Measurements from ENCODE around the gene CYB561A3.

Gene CYB561A3

GRCh38 chr11:61343792-61344745, 17.6 kb downstream of the CYB561A3 start:
- DNase-seq, result no peak

GRCh38 chr11:61342207-61342803, 19.4 kb downstream of the CYB561A3 start:
- DNase-seq, result no peak

DNA sequence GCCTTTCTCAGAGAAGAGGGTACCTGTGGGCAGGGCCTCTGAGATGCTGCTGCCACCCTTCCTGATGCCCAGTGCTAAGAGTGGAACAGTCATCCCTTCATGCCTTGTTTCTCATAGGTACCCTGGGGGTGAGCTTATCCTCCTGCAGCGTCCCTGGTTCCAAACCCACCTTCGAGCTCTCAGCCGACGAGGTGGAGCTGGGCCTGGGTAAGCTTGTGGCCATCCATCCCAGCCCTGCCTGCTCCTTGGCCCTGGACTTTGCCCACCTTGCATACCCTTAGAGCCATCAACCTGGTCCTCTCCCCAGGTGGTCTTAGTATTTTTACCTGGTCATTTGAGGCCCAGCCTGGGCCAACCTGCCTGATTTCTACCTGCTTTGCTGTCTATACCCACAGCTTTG, 20.0 kb downstream of the CYB561A3 start:
- no peak for DNase-seq

- no peak for DNase-seq
These were observed 20.7 kb downstream of the CYB561A3 start for GRCh38 chr11:61340979-61341378.

DNA sequence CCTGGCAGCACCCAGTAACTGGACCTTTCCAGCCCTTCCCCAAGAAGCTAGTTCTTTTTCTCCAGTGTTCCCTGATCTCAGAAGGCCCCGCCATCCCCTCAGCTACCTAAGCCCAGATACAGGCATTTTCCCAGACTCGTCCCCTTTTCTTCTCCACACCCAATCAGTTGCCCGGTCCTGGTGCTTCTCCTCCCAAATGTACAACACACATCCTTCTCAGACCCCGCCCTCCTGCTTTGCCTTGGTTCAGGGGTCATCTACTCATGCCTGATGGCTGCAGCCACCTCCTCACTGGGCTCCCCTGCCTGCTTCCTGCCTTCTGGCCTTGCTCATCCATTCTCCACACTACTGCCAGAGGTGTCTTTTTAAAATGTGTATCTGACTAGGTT, 22.2 kb downstream of the CYB561A3 start:
- no peak for DNase-seq

DNA sequence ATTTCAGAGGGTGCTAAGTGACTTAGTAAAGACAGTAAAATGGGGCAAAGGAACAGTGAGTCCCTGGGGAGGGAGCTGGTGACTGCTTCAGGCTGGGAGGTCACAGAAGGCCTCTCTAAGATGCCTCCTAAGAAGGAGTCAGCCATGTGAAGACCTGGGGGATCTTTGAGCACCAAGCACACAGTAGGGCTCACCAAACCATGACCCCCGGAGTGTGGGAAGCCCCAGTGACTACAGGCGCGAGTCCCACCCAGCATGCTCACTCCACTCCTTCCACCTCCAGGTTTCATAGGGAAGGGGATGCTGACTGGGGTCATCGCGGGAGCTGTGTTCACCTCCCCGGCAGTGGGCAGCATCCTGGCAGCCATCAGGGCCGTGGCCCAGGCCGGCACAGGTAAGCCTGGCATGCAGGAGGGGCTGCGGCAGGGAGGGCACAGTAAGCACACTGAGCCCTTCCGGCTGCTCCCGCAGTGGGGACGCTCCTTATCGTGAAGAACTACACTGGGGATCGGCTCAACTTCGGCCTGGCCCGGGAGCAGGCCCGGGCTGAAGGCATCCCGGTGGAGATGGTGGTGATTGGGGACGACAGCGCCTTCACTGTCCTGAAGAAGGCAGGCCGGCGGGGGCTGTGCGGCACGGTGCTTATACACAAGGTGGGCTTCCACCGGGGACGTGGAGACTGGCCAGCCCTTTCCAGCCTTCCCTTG, 22.7 kb downstream of the CYB561A3 start:
- DNase-seq, result no peak

DNA sequence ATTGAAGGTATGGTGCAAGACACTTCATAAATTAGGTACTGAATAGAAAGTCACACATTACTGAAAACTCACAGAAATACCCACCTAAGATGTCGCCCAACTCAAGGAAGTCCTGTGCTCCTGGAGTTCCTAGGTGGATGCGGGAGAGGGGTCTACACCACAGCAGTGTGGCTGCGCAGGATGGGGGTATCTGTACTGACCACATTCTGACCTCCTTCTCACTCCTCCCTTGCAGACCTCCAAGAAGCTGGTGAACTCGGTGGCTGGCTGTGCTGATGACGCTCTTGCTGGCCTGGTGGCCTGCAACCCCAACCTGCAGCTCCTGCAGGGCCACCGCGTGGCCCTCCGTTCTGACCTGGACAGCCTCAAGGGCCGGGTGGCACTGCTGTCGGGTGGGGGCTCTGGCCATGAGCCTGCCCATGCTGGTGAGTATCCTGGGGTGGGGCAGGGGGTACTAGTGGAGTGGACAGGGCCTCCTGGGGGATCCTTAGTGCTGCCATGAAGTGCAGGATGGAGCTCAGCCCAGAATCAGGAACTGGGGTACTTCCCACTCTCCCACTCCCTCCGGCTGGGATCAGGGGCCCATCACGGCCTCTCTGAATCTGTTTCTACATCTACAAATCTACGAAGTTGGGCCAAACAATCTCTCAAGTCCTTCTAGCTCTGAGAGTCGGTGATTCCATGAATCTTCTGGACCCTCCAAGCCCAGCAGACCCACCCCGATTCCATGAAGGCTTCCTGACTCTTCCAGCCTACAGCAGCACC, 23.8 kb downstream of the CYB561A3 start:
- no peak for DNase-seq

GRCh38 chr11:61336171-61336935, 25.3 kb downstream of the CYB561A3 start:
- peak; percentile 26 for DNase-seq

DNA sequence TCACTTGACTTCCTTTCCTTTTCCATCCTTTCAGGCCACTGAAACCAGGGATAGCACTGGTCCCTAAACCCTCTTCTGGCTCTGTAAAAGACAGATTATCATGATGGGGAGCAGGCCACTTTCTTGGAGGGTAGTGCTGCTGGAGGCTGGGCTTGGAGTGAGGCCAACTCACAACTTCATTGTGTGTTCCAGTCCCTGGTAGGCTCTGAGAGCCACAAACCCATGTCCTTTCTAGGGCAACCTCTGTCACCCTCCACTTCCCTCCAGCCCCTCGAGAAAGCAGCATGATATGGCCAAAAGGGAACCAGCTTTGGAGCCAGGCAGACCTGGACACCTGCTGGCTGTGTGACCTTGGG, 26.3 kb downstream of the CYB561A3 start:
- DNase-seq, result no peak

- DNase-seq, result no peak
These were observed 27.0 kb downstream of the CYB561A3 start for GRCh38 chr11:61334434-61335354.

DNA sequence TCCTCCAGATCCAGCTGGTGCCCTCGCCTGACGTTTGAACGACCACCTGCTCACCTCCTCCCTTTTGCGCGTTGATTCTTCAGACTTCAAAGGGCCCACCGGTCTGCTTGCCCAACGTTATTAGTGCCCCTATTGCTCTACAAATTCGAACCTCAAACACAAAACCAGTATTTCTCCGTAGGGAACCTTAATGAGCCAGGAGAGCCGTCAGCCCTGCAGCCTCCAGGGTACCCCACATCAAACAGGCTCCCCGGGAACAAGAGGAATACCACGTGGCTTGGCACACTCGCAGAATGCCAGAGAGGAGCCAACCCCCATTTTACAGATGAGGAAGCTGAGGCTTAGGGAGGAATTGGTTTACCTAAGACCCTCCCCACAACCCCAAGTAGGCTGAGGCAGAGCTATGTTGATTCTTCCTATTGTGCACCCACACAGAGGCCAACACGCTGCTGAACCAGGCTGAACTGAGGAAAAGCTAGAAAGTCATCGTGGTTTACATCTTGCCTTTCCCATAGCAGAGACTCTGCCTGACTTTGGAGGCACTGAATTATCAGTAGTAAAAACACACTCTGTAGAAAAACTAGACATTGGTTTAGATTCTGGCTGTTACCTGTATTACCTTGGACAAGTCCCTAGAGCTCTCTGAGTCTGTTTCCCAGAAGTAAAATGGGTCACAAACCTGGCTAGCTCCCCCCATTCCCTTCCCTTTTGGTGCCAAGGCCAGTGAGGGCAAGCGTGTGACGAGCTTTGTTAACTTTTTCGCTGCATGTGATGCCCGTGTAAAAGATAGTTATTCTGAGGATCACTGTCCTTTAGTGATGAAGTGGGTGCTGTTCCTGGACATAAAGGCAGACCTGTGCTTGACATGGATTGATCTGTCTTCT, 27.9 kb downstream of the CYB561A3 start:
- DNase-seq, result no peak

- DNase-seq, result peak; percentile 70
These were observed 28.7 kb downstream of the CYB561A3 start, which contains the start of the genes DDB1 and TKFC for GRCh38 chr11:61332797-61333549. Gene DDB1 (minus strand): TSS chr11:61333105. CDS start chr11:61332968, 137 bp downstream. Gene TKFC (plus strand): TSS chr11:61333228. CDS start chr11:61334729, 1,501 bp downstream.

DNA sequence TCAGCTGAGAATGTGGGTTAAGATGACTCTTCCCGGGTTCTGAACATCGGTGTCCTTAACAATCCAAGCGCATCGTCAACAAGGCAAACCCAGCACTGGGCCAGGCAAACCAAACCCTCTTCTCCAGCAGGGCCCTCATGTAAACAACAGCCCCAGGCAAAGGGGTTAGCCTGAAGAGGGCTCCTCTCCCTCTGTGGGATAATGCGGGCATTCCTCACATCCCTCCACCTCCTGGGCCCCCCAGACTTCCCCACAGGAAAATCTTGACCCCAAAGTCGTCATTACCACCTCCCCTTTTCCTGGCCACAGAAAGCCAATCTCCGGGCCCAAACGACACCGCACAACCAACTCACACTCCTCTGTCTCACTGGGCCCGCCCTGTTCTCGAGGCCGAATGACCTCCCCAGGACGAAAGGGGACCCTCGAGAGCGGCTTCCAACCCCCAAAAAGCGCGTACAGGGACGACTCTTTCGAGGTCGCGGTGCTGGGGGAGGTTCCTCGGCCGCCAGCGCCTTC, 29.3 kb downstream of the CYB561A3 start:
- DNase-seq, result no peak

DNA sequence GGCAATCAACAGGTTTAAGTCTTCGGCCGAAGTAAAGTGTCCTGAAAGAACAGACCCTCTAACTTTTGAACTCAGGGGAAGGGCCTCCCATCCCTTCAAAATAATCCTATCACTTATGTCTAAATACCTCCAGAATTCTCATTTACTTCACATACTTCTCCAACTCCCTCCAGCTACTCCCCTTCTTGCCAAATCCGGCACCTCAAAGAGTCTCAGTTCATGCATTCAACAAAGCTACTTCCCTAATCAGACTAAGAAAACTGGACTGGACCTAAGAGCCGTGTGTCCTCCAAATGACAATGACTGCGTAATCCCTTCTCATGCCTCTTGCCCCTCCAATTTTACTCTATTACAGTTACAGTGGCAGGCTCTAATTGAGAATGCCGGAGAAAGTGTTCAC, 30.0 kb downstream of the CYB561A3 start:
- peak; percentile 11 for DNase-seq

DNA sequence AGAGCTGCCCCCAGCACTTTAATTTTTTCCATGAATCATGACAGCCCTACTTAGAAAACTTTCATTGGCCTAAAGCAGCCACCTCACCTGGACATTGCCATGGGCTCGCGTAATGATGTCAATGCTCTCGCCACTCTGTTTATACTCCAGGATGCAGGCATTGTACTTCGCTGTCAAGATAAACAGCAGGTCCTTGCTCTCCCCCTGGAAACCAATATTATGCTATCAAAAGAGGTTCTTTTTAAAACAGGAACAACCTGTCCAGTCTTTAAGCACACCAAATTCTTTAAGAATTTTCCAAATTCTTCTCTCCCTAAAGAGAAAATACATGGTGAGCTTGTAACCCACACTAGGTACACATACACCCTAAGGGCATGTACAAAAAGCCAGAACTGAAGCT, 31.8 kb downstream of the CYB561A3 start:
- no peak for DNase-seq

DNA sequence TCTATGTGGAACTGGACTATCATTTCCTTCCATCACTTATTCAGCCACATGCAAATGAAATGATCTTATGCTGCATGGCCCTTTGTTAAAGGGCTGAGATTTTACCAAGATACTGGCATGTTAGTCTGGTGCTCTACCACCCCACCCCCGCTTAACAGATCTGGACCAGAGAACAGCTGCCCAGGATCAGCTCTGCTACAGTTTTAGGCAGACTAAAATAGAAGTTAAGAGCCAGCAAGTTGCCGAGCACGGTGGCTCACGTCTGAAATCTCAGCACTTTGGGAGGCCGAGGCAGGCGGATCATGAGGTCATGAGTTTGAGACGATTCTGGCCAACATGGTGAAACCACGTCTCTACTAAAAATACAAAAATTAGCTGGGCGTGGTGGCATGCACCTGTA, 33.3 kb downstream of the CYB561A3 start:
- DNase-seq, result no peak

GRCh38 chr11:61327669-61328071, 34.0 kb downstream of the CYB561A3 start:
- no peak for DNase-seq

- DNase-seq, result no peak
These were observed 35.9 kb downstream of the CYB561A3 start for GRCh38 chr11:61325649-61326414.

Measured in GF-D8 (cell line).